ENCODE data around the gene DNAH14.
"Not testable (repeated sequence)": the region's sequence is repeated elsewhere in the genome, so short reads cannot be mapped to it uniquely, and the experiment has no call there.

DNA sequence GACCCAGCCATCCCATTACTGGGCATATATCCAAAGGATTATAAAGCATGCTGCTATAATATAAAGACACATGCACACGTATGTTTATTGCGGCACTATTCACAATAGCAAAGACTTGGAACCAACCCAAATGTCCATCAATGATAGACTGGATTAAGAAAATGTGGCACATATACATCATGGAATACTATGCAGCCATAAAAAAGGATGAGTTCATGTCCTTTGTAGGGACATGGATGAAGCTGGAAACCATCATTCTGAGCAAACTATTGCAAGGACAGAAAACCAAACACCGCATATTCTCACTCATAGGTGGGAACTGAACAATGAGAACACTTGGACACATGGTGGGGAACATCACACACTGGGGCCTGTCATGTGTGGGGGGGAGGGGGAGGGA, 457.4 kb downstream of the DNAH14 start:
- TF ChIP-seq, protein P1, sequence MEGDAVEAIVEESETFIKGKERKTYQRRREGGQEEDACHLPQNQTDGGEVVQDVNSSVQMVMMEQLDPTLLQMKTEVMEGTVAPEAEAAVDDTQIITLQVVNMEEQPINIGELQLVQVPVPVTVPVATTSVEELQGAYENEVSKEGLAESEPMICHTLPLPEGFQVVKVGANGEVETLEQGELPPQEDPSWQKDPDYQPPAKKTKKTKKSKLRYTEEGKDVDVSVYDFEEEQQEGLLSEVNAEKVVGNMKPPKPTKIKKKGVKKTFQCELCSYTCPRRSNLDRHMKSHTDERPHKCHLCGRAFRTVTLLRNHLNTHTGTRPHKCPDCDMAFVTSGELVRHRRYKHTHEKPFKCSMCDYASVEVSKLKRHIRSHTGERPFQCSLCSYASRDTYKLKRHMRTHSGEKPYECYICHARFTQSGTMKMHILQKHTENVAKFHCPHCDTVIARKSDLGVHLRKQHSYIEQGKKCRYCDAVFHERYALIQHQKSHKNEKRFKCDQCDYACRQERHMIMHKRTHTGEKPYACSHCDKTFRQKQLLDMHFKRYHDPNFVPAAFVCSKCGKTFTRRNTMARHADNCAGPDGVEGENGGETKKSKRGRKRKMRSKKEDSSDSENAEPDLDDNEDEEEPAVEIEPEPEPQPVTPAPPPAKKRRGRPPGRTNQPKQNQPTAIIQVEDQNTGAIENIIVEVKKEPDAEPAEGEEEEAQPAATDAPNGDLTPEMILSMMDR (IDR thresholded peaks at IDR 0.05): not testable (repeated sequence)
- TF ChIP-seq EP300 (IDR thresholded peaks at IDR 0.05): not testable (repeated sequence)
